Aorta (tissue), 5 donors: ENCODE measurements around the gene TIMP3. TPM values are rescaled to one million over a fixed set of nuclear protein-coding genes. Genes with fewer than 3 reads are reported as not detected.

ENCODE experiments used
- ATAC-seq: fragments of 200-7000 bp; cut with Tn5 transposase; one replicate; pipeline ENCODE4 v1.9.1; 2022; ENCODE audit warnings: moderate library complexity; ENCODE audit not compliant: low FRiP score
- DNase-seq, 2 donors: peaks; one replicate each; pipeline ENCODE4 v3.0.0-alpha.2; 2020
- H3K27ac ChIP-seq, 2 donors: one replicate each; pipeline ENCODE4 v1.5.1; 2013; ENCODE audit warnings: low read length in 2 of 2, mild to moderate bottlenecking in 2 of 2, moderate library complexity in 2 of 2, control low read depth in 1 of 2, inconsistent platforms in 1 of 2, low read depth in 1 of 2
- H3K27me3 ChIP-seq, 2 donors: one replicate each; pipeline ENCODE4 v1.6.1; 2013; ENCODE audit warnings: control low read depth in 1 of 2, low read length in 1 of 2, mild to moderate bottlenecking in 1 of 2, moderate library complexity in 1 of 2; ENCODE audit not compliant: insufficient read depth in 2 of 2, control insufficient read depth in 1 of 2
- H3K36me3 ChIP-seq, 2 donors: one replicate each; pipeline ENCODE4 v1.6.1; 2013; ENCODE audit warnings: control low read depth in 1 of 2, low read length in 1 of 2, mild to moderate bottlenecking in 1 of 2; ENCODE audit not compliant: insufficient read depth in 2 of 2, control insufficient read depth in 1 of 2
- H3K4me1 ChIP-seq, 2 donors: one replicate each; pipeline ENCODE4 v1.6.1; 2013; ENCODE audit warnings: low read length in 2 of 2, control low read depth in 1 of 2, mild to moderate bottlenecking in 1 of 2, moderate library complexity in 1 of 2; ENCODE audit not compliant: insufficient read depth in 2 of 2, control insufficient read depth in 1 of 2
- H3K4me3 ChIP-seq, 2 donors: one replicate each; pipeline ENCODE4 v1.5.1; 2013; ENCODE audit warnings: low read length in 2 of 2, control low read depth in 1 of 2, mild to moderate bottlenecking in 1 of 2
- H3K9me3 ChIP-seq: one replicate; pipeline ENCODE4 v1.6.1; 2013; ENCODE audit warnings: mild to moderate bottlenecking, low read length; ENCODE audit not compliant: control insufficient read depth
- WGBS, 2 donors: extraction: QIAGEN DNeasy Blood & Tissue Kit; methylation state at CpG; one replicate each; pipeline ENCODE4 v1.1.7; 2013; 5-methylcytosine and 5-hydroxymethylcytosine counted together
- intact Hi-C, 2 donors: fragments of 100-400 bp; cut with DNase I; formaldehyde crosslinking; loops; one replicate each; pipeline versions ENCODE4 v1.14.2 to v1.15.0; 2022
- polyA plus RNA-seq, 2 donors: library from polyadenylated mRNA; stranded (reverse); fragments of 200-250 nt; gene quantifications; one replicate each; pipeline ENCODE4 v1.2.3, GENCODE V29; 2013
- total RNA-seq, 2 donors: library from RNA; stranded (reverse); fragmentation: NEBNext Ultra II Directional; extraction: Animal tissue kit (Norgen Biotek cat#: 25700); gene quantifications; one replicate each; pipeline ENCODE4 v1.2.1, GENCODE V29; 2021
- donor health status: healthy with polysubstance abuse.
- donor health status: Bipolar disorder and iron deficiency.
- donor health status: DM: no; HTN: no; CAD: no.
- donor health status: DM: no; HTN: no; CAD: no.
- donor health status: DM: yes; HTN: yes; CAD: no.

The TIMP3 gene
- total and polyA plus RNA-seq, 4 donors = 34.4 to 410 (median 179) TPM

GRCh38 chr22:32802237-32802765 is 796 bp downstream of the TIMP3 start:
- H3K27me3 ChIP-seq = no peaks in the 10 kb centered on the region
- DNase-seq = no peak
- no peaks in the 10 kb centered on the region for H3K36me3 ChIP-seq
- intact Hi-C loops = loop anchor here in 1 of 2 donors (5.0 kb wide), 2 partner anchors 50 to 185 kb away; no protein-coding TSS in a partner anchor
- peaks cover 0 to 8% of the 10 kb centered on the region in 2 donors for H3K4me1 ChIP-seq
- peak overlapping the region; percentile 1 to 10 for H3K27ac ChIP-seq
- no peaks in the 10 kb centered on the region for H3K9me3 ChIP-seq
- 1 to 2% methylated on average over 15 of the region's 15 CpGs for WGBS, 2 donors
- no peak for ATAC-seq
- peak overlapping the region; percentile 38 to 68 for H3K4me3 ChIP-seq

- Histone ChIP-seq H3K36me3 (no peaks in the 10 kb centered on the region), H3K27me3 (no peaks in the 10 kb centered on the region), H3K9me3 (no peaks in the 10 kb centered on the region), H3K4me3 (peak overlapping the region; percentile 38 to 68), H3K4me1 (peaks cover 0 to 8% of the 10 kb centered on the region in 2 donors), H3K27ac (peak overlapping the region; percentile 49 to 58)
- peak in 1 of 2 donors; percentile 82 for DNase-seq
- intact Hi-C loops = loop anchor here in 1 of 2 donors (5.0 kb wide), 2 partner anchors 49 to 184 kb away; no protein-coding TSS in a partner anchor
- ATAC-seq = peak; percentile 42
- WGBS, 2 donors = 11 to 18% methylated on average over 7 of the region's 7 CpGs
These were observed 1.7 kb downstream of the TIMP3 start for GRCh38 chr22:32803020-32803737.

DNA sequence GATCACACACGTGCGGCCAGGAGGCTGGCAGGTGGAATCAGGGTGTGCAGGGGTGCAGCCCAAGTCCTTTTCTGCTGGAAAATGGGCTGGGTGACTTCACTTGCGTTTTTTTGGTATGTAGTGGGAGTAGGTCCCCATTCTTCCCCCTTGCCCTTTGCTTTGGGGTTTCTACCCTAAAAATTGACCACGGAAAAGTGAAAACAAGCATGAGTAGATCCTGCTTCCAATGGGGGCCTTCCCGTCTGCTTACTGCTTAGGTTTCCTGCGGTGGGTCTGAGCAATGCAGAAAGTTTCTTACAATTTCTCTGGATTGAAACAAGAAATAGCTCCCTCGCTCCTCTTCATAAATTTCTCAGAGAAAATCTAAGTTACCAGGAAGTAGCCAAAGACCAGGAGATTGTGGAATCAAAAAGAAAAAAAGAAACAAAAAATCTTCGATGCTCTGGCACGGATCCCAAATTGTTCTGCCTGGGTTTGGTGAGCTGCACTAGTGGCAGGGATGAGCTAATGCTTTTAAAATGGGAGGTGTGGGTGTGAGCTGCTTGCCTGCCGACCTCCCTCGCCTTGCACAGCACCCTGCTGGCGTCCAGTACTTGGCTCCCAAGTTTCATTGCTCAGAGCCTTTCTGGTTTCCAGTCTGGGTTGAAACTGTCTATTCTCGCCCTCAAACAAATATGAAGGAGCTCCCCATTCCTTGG is 2.4 kb downstream of the TIMP3 start:
- WGBS, 2 donors = 18 to 23% methylated on average over 13 of the region's 13 CpGs
- no peaks in the 10 kb centered on the region for H3K36me3 ChIP-seq
- H3K27ac ChIP-seq = peak overlapping the region; percentile 49 to 58
- DNase-seq = no peak
- intact Hi-C loops = loop anchor here in 1 of 2 donors (5.0 kb wide), 2 partner anchors 48 to 183 kb away; no protein-coding TSS in a partner anchor
- peak overlapping the region; percentile 6 to 68 for H3K4me3 ChIP-seq
- H3K27me3 ChIP-seq = no peaks in the 10 kb centered on the region
- no peaks in the 10 kb centered on the region for H3K9me3 ChIP-seq
- no peak for ATAC-seq
- H3K4me1 ChIP-seq = peaks cover 0 to 8% of the 10 kb centered on the region in 2 donors

GRCh38 chr22:32804531-32805360 is 3.2 kb downstream of the TIMP3 start:
- H3K9me3 ChIP-seq = no peaks in the 10 kb centered on the region
- peaks cover 0 to 8% of the 10 kb centered on the region in 2 donors for H3K4me1 ChIP-seq
- intact Hi-C loops = loop anchor here in 1 of 2 donors (5.0 kb wide), 2 partner anchors 48 to 183 kb away; no protein-coding TSS in a partner anchor
- 31 to 32% methylated on average over 13 to 14 of the region's 14 CpGs for WGBS, 2 donors
- H3K27ac ChIP-seq = no peak overlapping the region
- DNase-seq (no peak), ATAC-seq (no peak)
- H3K27me3 ChIP-seq = no peaks in the 10 kb centered on the region
- H3K36me3 ChIP-seq = no peaks in the 10 kb centered on the region
- peak overlapping the region in 1 of 2 donors; percentile 68 for H3K4me3 ChIP-seq

DNA sequence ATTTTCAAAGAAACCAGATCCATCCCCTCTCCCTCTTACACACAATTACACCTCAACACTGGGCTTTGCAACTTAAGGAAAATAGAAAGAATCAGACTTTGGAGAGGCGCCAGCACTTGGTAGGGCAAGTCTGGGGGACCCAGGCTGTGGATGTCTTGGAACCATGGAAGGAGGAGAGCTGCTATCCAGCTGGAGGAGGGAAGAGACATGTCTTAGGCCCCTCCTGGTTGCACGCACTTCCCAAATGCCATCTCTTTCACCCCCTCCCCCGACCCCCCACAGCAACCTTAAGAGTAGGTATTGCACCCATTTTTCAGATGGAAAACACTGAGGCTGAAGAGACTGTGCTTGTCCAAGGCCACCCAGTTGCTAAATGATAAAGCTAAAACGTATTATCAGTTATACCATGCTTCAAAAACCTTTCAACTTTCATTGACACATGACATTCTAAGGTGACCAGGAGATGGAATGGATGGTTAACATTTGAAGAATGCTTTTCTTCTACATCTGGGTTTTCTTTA is 3.9 kb downstream of the TIMP3 start:
- H3K9me3 ChIP-seq = no peaks in the 10 kb centered on the region
- H3K4me3 ChIP-seq = no peak overlapping the region
- ATAC-seq (no peak), DNase-seq (no peak)
- WGBS, 2 donors = 89 to 96% methylated on average over 4 of the region's 4 CpGs
- no peaks in the 10 kb centered on the region for H3K36me3 ChIP-seq
- H3K27me3 ChIP-seq = no peaks in the 10 kb centered on the region
- H3K27ac ChIP-seq = no peak overlapping the region
- intact Hi-C loops = no loop called here
- H3K4me1 ChIP-seq = peaks cover 0 to 8% of the 10 kb centered on the region in 2 donors

- Histone ChIP-seq H3K36me3 (no peaks in the 10 kb centered on the region), H3K27me3 (no peaks in the 10 kb centered on the region), H3K9me3 (no peaks in the 10 kb centered on the region), H3K4me1 (peaks cover 0 to 8% of the 10 kb centered on the region in 2 donors), H3K27ac (no peak overlapping the region), H3K4me3 (no peak overlapping the region)
- 66 to 85% methylated on average over 2 of the region's 2 CpGs for WGBS, 2 donors
- intact Hi-C loops = no loop called here
- no peak for ATAC-seq
- DNase-seq = no peak
These were observed 4.8 kb downstream of the TIMP3 start for GRCh38 chr22:32806296-32806695.

- intact Hi-C loops = no loop called here
- H3K4me3 ChIP-seq = no peak overlapping the region
- ATAC-seq (no peak), DNase-seq (no peak)
- no peaks in the 10 kb centered on the region for H3K9me3 ChIP-seq
- H3K4me1 ChIP-seq = peaks cover 0 to 17% of the 10 kb centered on the region in 2 donors
- H3K27ac ChIP-seq = no peak overlapping the region
- WGBS, 2 donors = 68 to 77% methylated on average over 4 of the region's 4 CpGs
- no peaks in the 10 kb centered on the region for H3K27me3 ChIP-seq
- H3K36me3 ChIP-seq = no peaks in the 10 kb centered on the region
These were observed 6.5 kb downstream of the TIMP3 start for GRCh38 chr22:32808038-32808445.
